K562 (cell line): ENCODE measurements around the gene USP38. TPM values are rescaled to one million over a fixed set of nuclear protein-coding genes. Genes with fewer than 3 reads are reported as not detected.

ENCODE experiments used
- ATAC-seq: fragments of 200-7000 bp; cut with Tn5 transposase; 3 replicates; pipeline ENCODE4 v1.9.1; 2020; ENCODE audit warnings: moderate library complexity
- BruUV-seq: library from RNA; stranded (reverse); fragments of 400-500 nt; replicated peaks from 2 replicates; lab custom pipeline; 2021; lab: Mats Ljungman, UMichigan
- CTCF ChIA-PET: fragments of 300-600 bp; formaldehyde crosslinking; extraction: SDS; loops from one replicate; lab custom pipeline; 2021; ENCODE audit warnings: low intra/inter-chr PET ratio; lab: Yijun Ruan, JAX
- POLR2A ChIA-PET: fragments of 300-600, 350-650 bp; sonication (Branson Sonifier 250); formaldehyde crosslinking; extraction: SDS; loops from one replicate; lab custom pipeline; 2021; ENCODE audit warnings: antibody characterized with exemption, inconsistent platforms; lab: Yijun Ruan, JAX
- DNase-seq, 4 experiments: peaks; one replicate each; pipeline versions ENCODE4 v3.0.0 to v3.0.0-alpha.2; 2011 to 2018; ENCODE audit warnings: low spot score in 3 of 4, mixed read lengths in 3 of 4; ENCODE audit errors: extremely low read depth in 1 of 4
- FAIRE-seq: peaks from 2 replicates; lab custom pipeline; 2011; peaks lifted over from hg19 to GRCh38; lab: Jason Lieb, UNC
- H2AFZ ChIP-seq: 2 replicates; pipeline ENCODE4 v1.6.0; 2011; ENCODE audit warnings: low read depth, low read length, control low read depth, inconsistent platforms
- H3K27ac ChIP-seq: fragments of 200-600 bp; 3 replicates; pipeline ENCODE4 v1.8.0; 2011; ENCODE audit warnings: low read depth, mild to moderate bottlenecking, control low read depth, inconsistent platforms, low read length, moderate library complexity, mixed read lengths; ENCODE audit errors: extremely low read depth
- H3K27me3 ChIP-seq, 2 experiments: fragments of 300-600 bp in 1 of 2; 2 replicates in 1 of 2; 3 replicates in 1 of 2; pipeline versions ENCODE4 v1.6.0 to v1.8.0; 2011; ENCODE audit warnings: inconsistent platforms in 2 of 2, low read length in 2 of 2, mild to moderate bottlenecking in 1 of 2, mixed read lengths in 1 of 2, moderate library complexity in 1 of 2; ENCODE audit not compliant: control insufficient read depth in 2 of 2, insufficient read depth in 2 of 2
- H3K36me3 ChIP-seq: fragments of 300-600 bp; 3 replicates; pipeline ENCODE4 v1.8.0; 2011; ENCODE audit warnings: mild to moderate bottlenecking, low read length, inconsistent platforms; ENCODE audit not compliant: control insufficient read depth, insufficient read depth
- H3K4me1 ChIP-seq, 2 experiments: fragments of 200-600 bp in 1 of 2; replicated peaks in 1 of 2; 2 replicates in 1 of 2; 3 replicates in 1 of 2; pipeline versions ENCODE4 v1.5.1 to v1.8.0; 2011; ENCODE audit warnings: inconsistent platforms in 2 of 2, low read length in 2 of 2, mild to moderate bottlenecking in 1 of 2, mixed read lengths in 1 of 2, moderate library complexity in 1 of 2; ENCODE audit not compliant: control insufficient read depth in 2 of 2, insufficient read depth in 2 of 2
- H3K4me2 ChIP-seq: 2 replicates; pipeline ENCODE4 v1.6.1; 2011; ENCODE audit warnings: low read length, control low read depth, inconsistent platforms, mixed read lengths; ENCODE audit not compliant: insufficient read depth
- H3K4me3 ChIP-seq: fragments of 200-600 bp; sonication (generic), shearing (Covaris generic); 2 replicates; pipeline ENCODE4 v1.5.1; 2016; ENCODE audit warnings: control low read depth, inconsistent platforms
- H3K79me2 ChIP-seq: fragments of 200-600 bp; 3 replicates; pipeline ENCODE4 v1.8.0; 2011; ENCODE audit warnings: low read length, inconsistent platforms; ENCODE audit not compliant: control insufficient read depth, insufficient read depth
- H3K9ac ChIP-seq, 2 experiments: 2 replicates each; pipeline versions ENCODE4 v1.6.0 to v1.6.1; 2011; ENCODE audit warnings: low read depth in 2 of 2, low read length in 2 of 2, control low read depth in 1 of 2, inconsistent platforms in 1 of 2, mild to moderate bottlenecking in 1 of 2, mixed read lengths in 1 of 2; ENCODE audit not compliant: insufficient read depth in 1 of 2
- H3K9me1 ChIP-seq: one replicate; pipeline ENCODE4 v1.6.0; 2011; ENCODE audit warnings: inconsistent platforms, mild to moderate bottlenecking, low read length, moderate library complexity; ENCODE audit not compliant: control insufficient read depth, insufficient read depth
- H3K9me3 ChIP-seq: replicated peaks from 2 replicates; pipeline ENCODE4 v1.5.1; 2011; ENCODE audit warnings: low read depth, low read length, inconsistent platforms; ENCODE audit not compliant: control insufficient read depth, insufficient read depth
- H4K20me1 ChIP-seq: replicated peaks from 2 replicates; pipeline ENCODE4 v1.6.1; 2011; ENCODE audit warnings: low read length, inconsistent platforms, mixed read lengths; ENCODE audit not compliant: control insufficient read depth, insufficient read depth
- CREBBP ChIP-seq: IDR thresholded peaks from one replicate; pipeline ENCODE4 v1.6.1; 2012; ENCODE audit warnings: low read depth, mild to moderate bottlenecking, control low read depth, inconsistent platforms, low read length
- EWSR1 ChIP-seq: fragments of 450-650 bp; IDR thresholded peaks from 2 replicates; pipeline ENCODE4 v1.6.1; 2018; ENCODE audit warnings: borderline replicate concordance, mild to moderate bottlenecking, low read depth, moderate library complexity; ENCODE audit not compliant: partially characterized antibody
- FOXK1 ChIP-seq: sonication (generic); formaldehyde crosslinking; IDR thresholded peaks from 2 replicates; pipeline ENCODE4 v1.8.0; 2022; ENCODE audit warnings: missing genetic modification reagents, mild to moderate bottlenecking, borderline replicate concordance
- HDAC2 ChIP-seq: fragments of 450-650 bp; IDR thresholded peaks from 2 replicates; pipeline ENCODE4 v1.6.1; 2016; ENCODE audit warnings: mild to moderate bottlenecking
- L3MBTL2 ChIP-seq: fragments of 450-650 bp; IDR thresholded peaks from 2 replicates; pipeline ENCODE4 v1.6.1; 2016; ENCODE audit warnings: mild to moderate bottlenecking, moderate library complexity
- MED1 ChIP-seq: sonication (generic); formaldehyde crosslinking; IDR thresholded peaks from 2 replicates; pipeline ENCODE4 v1.8.1; 2023; ENCODE audit warnings: missing genetic modification reagents, borderline replicate concordance
- ZNF431 ChIP-seq: sonication (generic); formaldehyde crosslinking; IDR thresholded peaks from 2 replicates; pipeline ENCODE4 v1.8.0; 2022; ENCODE audit warnings: mild to moderate bottlenecking, missing genetic modification reagents
- WGBS: fragments of 100-300 bp; shearing (Covaris generic); methylation state at CpG from one replicate; pipeline ENCODE4 v1.1.6; 2016; ENCODE audit warnings: low coverage, mixed read lengths; ENCODE audit not compliant: insufficient coverage; ENCODE audit errors: missing lambda C conversion rate; 5-methylcytosine and 5-hydroxymethylcytosine counted together
- in situ Hi-C: fragments of 300-500 bp; cut with MboI; formaldehyde crosslinking; loops from 4 replicates; pipeline ENCODE4 v1.15.0; 2018; ENCODE audit warnings: inconsistent platforms, mixed read lengths
- intact Hi-C: fragments of 100-400 bp; cut with micrococcal nuclease; formaldehyde crosslinking; loops from 2 replicates; pipeline ENCODE4 v1.14.2; 2022
- polyA plus RNA-seq, 8 experiments: library from polyadenylated mRNA; depleted of rRNA in 4 of 8; stranded (reverse) in 5 of 8; unstranded in 3 of 8; fragments of >200 nt; fragmentation: Nextera tagmentation in 2 of 8; fragmentation: Illumina TruSeq in 1 of 8; extraction: Ambion mirVana in 2 of 8; extraction: Trizol in 1 of 8; gene quantifications; 2 replicates each; pipeline versions ENCODE4 v1.2.1 to v1.2.3, GENCODE V29; 2011 to 2014; ENCODE audit warnings: inconsistent platforms in 1 of 8, missing spikeins in 1 of 8
- total RNA-seq, 7 experiments: library from RNA; depleted of rRNA in 6 of 7; stranded (reverse); fragments of >200 nt in 6 of 7; fragmentation: Illumina TruSeq in 2 of 7; extraction: Trizol in 2 of 7; gene quantifications; 2 replicates each; pipeline versions ENCODE4 v1.2.1 to v1.2.3, GENCODE V29; 2011 to 2021; ENCODE audit warnings: low replicate concordance in 1 of 7
- TF ChIP-seq, protein P1 (sequence below), 2 experiments: IDR thresholded peaks; 2 replicates each; pipeline ENCODE4 v1.6.1; 2012; ENCODE audit warnings: improper control_type of control experiment in 2 of 2, low read depth in 2 of 2, low read length in 2 of 2, borderline replicate concordance in 1 of 2
- TF ChIP-seq, protein P2 (sequence below): sonication (generic); formaldehyde crosslinking; IDR thresholded peaks from 2 replicates; pipeline ENCODE4 v1.8.0; 2022; ENCODE audit warnings: missing genetic modification reagents, mild to moderate bottlenecking, borderline replicate concordance
- TF ChIP-seq, protein P3 (sequence below), 2 experiments: fragments of 150-350 bp in 1 of 2; IDR thresholded peaks; 2 replicates each; pipeline ENCODE4 v1.6.1; 2012 to 2016; ENCODE audit warnings: low read depth in 2 of 2, low read length in 2 of 2, mild to moderate bottlenecking in 1 of 2, moderate library complexity in 1 of 2

The USP38 gene
- total and polyA plus RNA-seq, 9 of the 15 experiments (the other 6 are each of a cell fraction or from before 2014, with no cell fraction given): 4.2 to 20.6 (median 11.2) TPM

DNA sequence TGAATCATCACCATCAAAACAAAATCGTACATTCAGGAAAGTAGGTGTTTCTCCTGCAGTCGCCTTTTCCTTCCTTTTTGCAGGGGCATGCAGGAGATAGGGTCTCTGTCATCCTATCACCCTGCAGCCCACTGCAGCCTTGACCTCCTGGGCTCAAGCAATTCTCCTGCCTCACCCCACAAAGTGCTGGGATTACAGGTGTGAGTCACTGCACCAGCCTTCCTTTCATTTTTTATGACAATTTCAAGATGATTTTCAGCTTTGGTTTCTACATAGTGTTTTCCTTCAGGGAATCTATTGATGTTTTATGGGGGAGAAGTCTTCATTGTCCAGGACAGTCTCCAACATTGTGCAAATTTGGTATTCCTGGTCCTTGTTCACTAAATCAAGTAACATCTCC lies 71.7 kb downstream of the USP38 start:
- CTCF ChIA-PET: no interaction called here
- no peaks in the 10 kb centered on the region for H3K9me3 ChIP-seq
- no peak overlapping the region for H2AFZ ChIP-seq
- DNase-seq (no peak), FAIRE-seq (no peak), ATAC-seq (no peak)
- no peaks in the 10 kb centered on the region for H3K4me1 ChIP-seq
- POLR2A ChIA-PET: interaction anchor here (1.0 kb wide), 1 partner anchor 11 kb away, joined by 4 read pairs; no protein-coding TSS in a partner anchor
- intact Hi-C loops (no loop called here), in situ Hi-C loops (no loop called here)
- BruUV-seq: no TSS peak
- H4K20me1 ChIP-seq: no peaks in the 10 kb centered on the region
- no peak overlapping the region for H3K9ac ChIP-seq
- no peak overlapping the region for H3K4me2 ChIP-seq
- 0% methylated on average over 2 of the region's 2 CpGs for WGBS
- H3K36me3 ChIP-seq: no peaks in the 10 kb centered on the region
- TF ChIP-seq, protein P1, sequence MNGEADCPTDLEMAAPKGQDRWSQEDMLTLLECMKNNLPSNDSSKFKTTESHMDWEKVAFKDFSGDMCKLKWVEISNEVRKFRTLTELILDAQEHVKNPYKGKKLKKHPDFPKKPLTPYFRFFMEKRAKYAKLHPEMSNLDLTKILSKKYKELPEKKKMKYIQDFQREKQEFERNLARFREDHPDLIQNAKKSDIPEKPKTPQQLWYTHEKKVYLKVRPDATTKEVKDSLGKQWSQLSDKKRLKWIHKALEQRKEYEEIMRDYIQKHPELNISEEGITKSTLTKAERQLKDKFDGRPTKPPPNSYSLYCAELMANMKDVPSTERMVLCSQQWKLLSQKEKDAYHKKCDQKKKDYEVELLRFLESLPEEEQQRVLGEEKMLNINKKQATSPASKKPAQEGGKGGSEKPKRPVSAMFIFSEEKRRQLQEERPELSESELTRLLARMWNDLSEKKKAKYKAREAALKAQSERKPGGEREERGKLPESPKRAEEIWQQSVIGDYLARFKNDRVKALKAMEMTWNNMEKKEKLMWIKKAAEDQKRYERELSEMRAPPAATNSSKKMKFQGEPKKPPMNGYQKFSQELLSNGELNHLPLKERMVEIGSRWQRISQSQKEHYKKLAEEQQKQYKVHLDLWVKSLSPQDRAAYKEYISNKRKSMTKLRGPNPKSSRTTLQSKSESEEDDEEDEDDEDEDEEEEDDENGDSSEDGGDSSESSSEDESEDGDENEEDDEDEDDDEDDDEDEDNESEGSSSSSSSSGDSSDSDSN (IDR thresholded peaks at IDR 0.05; ENCODE audit: borderline replicate concordance in 1 of 2, low read depth in 2 of 2, low read length in 2 of 2): no peak
- TF ChIP-seq EWSR1 (no peak), HDAC2 (no peak), MED1 (CRISPR knock-in tag) (no peak), CREBBP (no peak), L3MBTL2 (no peak), FOXK1 (CRISPR knock-in tag) (no peak), ZNF431 (CRISPR knock-in tag) (no peak)
- TF ChIP-seq, protein P2, sequence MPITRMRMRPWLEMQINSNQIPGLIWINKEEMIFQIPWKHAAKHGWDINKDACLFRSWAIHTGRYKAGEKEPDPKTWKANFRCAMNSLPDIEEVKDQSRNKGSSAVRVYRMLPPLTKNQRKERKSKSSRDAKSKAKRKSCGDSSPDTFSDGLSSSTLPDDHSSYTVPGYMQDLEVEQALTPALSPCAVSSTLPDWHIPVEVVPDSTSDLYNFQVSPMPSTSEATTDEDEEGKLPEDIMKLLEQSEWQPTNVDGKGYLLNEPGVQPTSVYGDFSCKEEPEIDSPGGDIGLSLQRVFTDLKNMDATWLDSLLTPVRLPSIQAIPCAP: no peak
- TF ChIP-seq, protein P3, sequence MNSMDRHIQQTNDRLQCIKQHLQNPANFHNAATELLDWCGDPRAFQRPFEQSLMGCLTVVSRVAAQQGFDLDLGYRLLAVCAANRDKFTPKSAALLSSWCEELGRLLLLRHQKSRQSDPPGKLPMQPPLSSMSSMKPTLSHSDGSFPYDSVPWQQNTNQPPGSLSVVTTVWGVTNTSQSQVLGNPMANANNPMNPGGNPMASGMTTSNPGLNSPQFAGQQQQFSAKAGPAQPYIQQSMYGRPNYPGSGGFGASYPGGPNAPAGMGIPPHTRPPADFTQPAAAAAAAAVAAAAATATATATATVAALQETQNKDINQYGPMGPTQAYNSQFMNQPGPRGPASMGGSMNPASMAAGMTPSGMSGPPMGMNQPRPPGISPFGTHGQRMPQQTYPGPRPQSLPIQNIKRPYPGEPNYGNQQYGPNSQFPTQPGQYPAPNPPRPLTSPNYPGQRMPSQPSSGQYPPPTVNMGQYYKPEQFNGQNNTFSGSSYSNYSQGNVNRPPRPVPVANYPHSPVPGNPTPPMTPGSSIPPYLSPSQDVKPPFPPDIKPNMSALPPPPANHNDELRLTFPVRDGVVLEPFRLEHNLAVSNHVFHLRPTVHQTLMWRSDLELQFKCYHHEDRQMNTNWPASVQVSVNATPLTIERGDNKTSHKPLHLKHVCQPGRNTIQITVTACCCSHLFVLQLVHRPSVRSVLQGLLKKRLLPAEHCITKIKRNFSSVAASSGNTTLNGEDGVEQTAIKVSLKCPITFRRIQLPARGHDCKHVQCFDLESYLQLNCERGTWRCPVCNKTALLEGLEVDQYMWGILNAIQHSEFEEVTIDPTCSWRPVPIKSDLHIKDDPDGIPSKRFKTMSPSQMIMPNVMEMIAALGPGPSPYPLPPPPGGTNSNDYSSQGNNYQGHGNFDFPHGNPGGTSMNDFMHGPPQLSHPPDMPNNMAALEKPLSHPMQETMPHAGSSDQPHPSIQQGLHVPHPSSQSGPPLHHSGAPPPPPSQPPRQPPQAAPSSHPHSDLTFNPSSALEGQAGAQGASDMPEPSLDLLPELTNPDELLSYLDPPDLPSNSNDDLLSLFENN (IDR thresholded peaks at IDR 0.05; ENCODE audit: low read depth in 2 of 2, low read length in 2 of 2): no peak
- H3K79me2 ChIP-seq: no peaks in the 10 kb centered on the region
- peaks cover 0 to 4% of the 10 kb centered on the region in 2 experiments; a peak in 1 of 5 replicates for H3K27me3 ChIP-seq
- no peaks in the 10 kb centered on the region for H3K9me1 ChIP-seq
- H3K27ac ChIP-seq: no peak overlapping the region
- no peak overlapping the region for H3K4me3 ChIP-seq
